Pancreas (tissue), 10 donors: Measurements from ENCODE around the gene NECTIN1. TPM values are rescaled to one million over a fixed set of nuclear protein-coding genes. Genes with fewer than 3 reads are reported as not detected.

Experiments used
- ATAC-seq, 4 donors: fragments of 200-7000 bp; cut with Tn5 transposase; one replicate each; pipeline versions ENCODE4 v1.8.0 to v1.9.1; 2020; ENCODE audit warnings: mild to moderate bottlenecking in 4 of 4, moderate library complexity in 4 of 4
- DNase-seq, 6 donors: peaks; one replicate each; pipeline ENCODE4 v3.0.0-alpha.2; 2020
- FAIRE-seq: peaks from 2 replicates; lab custom pipeline; 2012; peaks lifted over from hg19 to GRCh38; lab: Jason Lieb, UNC
- H3K27ac ChIP-seq, 4 donors: fragments of 200-600 bp; sonication (generic); 1 replicate in 3 of 4; 2 replicates in 1 of 4; pipeline versions ENCODE4 v1.5.0 to v1.8.0; 2020
- H3K27me3 ChIP-seq, 4 donors: fragments of 200-600 bp; one replicate each; pipeline ENCODE4 v1.8.0; 2021
- H3K36me3 ChIP-seq, 3 donors: fragments of 200-600 bp; sonication (generic) in 1 of 3; one replicate each; pipeline versions ENCODE4 v1.5.0 to v1.8.0; 2020 to 2021
- H3K4me1 ChIP-seq, 3 donors: fragments of 200-600 bp; one replicate each; pipeline ENCODE4 v1.8.0; 2021
- H3K4me3 ChIP-seq, 4 donors: fragments of 200-600 bp; sonication (generic) in 2 of 4; one replicate each; pipeline versions ENCODE4 v1.5.0 to v1.8.0; 2020 to 2021
- H3K9me3 ChIP-seq, 4 donors: fragments of 200-600 bp; one replicate each; pipeline ENCODE4 v1.8.0; 2021
- WGBS, 2 donors: extraction: QIAGEN DNeasy Blood & Tissue Kit; methylation state at CpG; one replicate each; pipeline ENCODE4 v1.1.7; 2013; 5-methylcytosine and 5-hydroxymethylcytosine counted together
- intact Hi-C, 3 donors: fragments of 100-400 bp; cut with DNase I; formaldehyde crosslinking; loops; one replicate each; pipeline versions ENCODE4 v1.11.1 to v1.14.2; 2022
- polyA plus RNA-seq, 2 donors: library from polyadenylated mRNA; stranded (reverse); fragments of 200-250 nt; gene quantifications; one replicate each; pipeline ENCODE4 v1.2.3, GENCODE V29; 2013
- total RNA-seq, 6 donors: library from RNA; stranded (reverse); fragmentation: NEBNext Ultra II Directional in 4 of 6; extraction: Animal tissue kit (Norgen Biotek cat#: 25700) in 4 of 6; gene quantifications; one replicate each; pipeline versions ENCODE4 v1.2.1 to v1.2.4, GENCODE V29; 2021 to 2023
- TF ChIP-seq, protein P1 (sequence below), 4 donors: fragments of 200-600 bp; sonication (generic) in 3 of 4; IDR thresholded peaks; one replicate each; pipeline versions ENCODE4 v1.5.0 to v1.8.0; 2021; ENCODE audit warnings: antibody characterized with exemption in 4 of 4
- donor health status: healthy with polysubstance abuse.
- donor health status: DM: no; HTN: no; CAD: no; lungs with moderate emphysema.
- donor health status: DM: no; HTN: no; CAD: no.
- donor health status: control.
- donor health status: control.
- donor health status: Bipolar disorder and iron deficiency.
- donor health status: DM: yes; HTN: yes; CAD: no.
- donor health status: DM: no; HTN: no; CAD: no.
- donor health status: DM: no; HTN: no; CAD: no.
- donor health status: DM: yes; HTN: yes; CAD: no.

The NECTIN1 gene
- total and polyA plus RNA-seq, 8 donors: 7.9 to 24.7 (median 19.0) TPM

DNA sequence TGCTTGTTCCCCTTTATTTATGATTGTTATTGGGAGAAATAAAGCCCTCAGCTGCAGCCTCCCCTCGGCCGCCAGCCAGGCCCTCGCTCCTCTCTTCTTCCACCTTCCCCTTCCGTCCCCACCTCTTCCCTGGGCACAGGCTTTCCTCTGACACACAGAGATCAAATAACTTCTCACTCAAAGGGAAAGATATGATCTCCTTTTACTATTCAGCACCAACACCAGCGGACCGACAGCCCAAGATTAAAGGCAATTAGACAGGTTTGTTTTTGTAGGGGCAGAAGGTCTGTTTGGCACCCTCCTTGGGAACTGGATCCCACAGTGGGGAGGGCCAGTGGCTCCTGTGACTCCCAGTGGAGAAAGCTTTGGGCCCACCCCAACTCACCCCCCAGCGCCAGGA is 23.0 kb downstream of the NECTIN1 start:
- ATAC-seq: no peak
- DNase-seq: no peak
- Histone ChIP-seq H3K4me3 (no peak overlapping the region), H3K4me1 (no peaks in the 10 kb centered on the region), H3K27me3 (no peaks in the 10 kb centered on the region), H3K27ac (no peak overlapping the region), H3K9me3 (no peaks in the 10 kb centered on the region), H3K36me3 (no peaks in the 10 kb centered on the region)
- WGBS, 2 donors: 86 to 87% methylated on average over 7 of the region's 7 CpGs
- FAIRE-seq: no peak
- TF ChIP-seq, protein P1, sequence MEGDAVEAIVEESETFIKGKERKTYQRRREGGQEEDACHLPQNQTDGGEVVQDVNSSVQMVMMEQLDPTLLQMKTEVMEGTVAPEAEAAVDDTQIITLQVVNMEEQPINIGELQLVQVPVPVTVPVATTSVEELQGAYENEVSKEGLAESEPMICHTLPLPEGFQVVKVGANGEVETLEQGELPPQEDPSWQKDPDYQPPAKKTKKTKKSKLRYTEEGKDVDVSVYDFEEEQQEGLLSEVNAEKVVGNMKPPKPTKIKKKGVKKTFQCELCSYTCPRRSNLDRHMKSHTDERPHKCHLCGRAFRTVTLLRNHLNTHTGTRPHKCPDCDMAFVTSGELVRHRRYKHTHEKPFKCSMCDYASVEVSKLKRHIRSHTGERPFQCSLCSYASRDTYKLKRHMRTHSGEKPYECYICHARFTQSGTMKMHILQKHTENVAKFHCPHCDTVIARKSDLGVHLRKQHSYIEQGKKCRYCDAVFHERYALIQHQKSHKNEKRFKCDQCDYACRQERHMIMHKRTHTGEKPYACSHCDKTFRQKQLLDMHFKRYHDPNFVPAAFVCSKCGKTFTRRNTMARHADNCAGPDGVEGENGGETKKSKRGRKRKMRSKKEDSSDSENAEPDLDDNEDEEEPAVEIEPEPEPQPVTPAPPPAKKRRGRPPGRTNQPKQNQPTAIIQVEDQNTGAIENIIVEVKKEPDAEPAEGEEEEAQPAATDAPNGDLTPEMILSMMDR (IDR thresholded peaks at IDR 0.05): no peak
- intact Hi-C loops: no loop called here

DNA sequence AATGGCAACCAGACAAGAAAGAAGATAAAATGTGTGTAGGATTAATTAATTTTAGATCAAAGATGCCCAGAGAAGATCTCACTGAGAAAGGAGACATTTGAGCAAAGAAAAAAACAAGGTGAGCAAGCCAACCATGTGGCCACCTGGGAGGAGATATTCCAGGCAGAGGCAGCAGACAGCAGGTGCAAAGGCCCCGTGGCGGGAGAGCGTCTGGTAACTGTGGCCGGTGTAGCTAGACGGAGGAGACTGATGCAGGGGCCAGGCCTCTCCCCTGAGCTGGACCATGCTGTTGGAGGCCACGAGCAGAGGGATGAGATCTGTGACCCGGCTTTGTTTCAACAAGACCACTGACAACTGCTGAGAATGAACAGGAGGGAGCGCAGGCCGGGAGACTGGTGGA is 23.6 kb downstream of the NECTIN1 start:
- intact Hi-C loops: no loop called here
- H3K4me3 ChIP-seq: no peak overlapping the region
- DNase-seq: peak in 1 of 6 donors; percentile 46

DNA sequence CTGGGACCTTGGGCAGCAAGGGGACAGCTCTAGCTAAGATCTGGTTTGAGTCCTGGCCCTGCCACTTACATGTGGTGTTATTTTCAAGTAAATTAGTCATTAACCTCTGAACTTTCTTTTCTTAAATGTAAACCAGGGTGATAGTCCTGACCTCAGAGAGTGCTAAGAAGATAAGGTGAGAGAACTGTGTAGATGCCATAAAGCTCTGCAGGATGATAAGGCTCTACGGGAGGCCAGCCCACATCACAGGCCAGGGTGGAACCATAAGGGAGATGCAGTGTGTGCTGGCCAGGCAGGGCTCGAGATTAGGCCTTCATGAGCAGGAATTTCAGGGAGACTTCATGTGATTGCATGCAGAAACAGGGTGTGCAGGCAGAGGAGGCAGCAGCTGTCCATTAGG is 24.2 kb downstream of the NECTIN1 start:
- no peaks in the 10 kb centered on the region for H3K36me3 ChIP-seq
- H3K27me3 ChIP-seq: no peaks in the 10 kb centered on the region
- WGBS, 2 donors: 34 to 52% methylated on average over 2 of the region's 2 CpGs
- H3K27ac ChIP-seq: no peak overlapping the region
- no peak overlapping the region for H3K4me3 ChIP-seq
- FAIRE-seq: no peak
- peak in 1 of 6 donors; percentile 13 for DNase-seq
- H3K4me1 ChIP-seq: peaks cover 0 to 4% (median 4%) of the 10 kb centered on the region in 3 donors
- no peak for ATAC-seq
- H3K9me3 ChIP-seq: no peaks in the 10 kb centered on the region
- intact Hi-C loops: no loop called here
- TF ChIP-seq, protein P1 (IDR thresholded peaks at IDR 0.05): no peak

More for the DNA sequence above, 23.6 kb downstream of the NECTIN1 start:
- H3K9me3 ChIP-seq: no peaks in the 10 kb centered on the region
- no peaks in the 10 kb centered on the region for H3K27me3 ChIP-seq
- H3K4me1 ChIP-seq: peaks cover 0 to under 1% (median 0%) of the 10 kb centered on the region in 3 donors
- FAIRE-seq (no peak), ATAC-seq (no peak)
- H3K27ac ChIP-seq: no peak overlapping the region
- TF ChIP-seq, protein P1 (IDR thresholded peaks at IDR 0.05): no peak
- H3K36me3 ChIP-seq: no peaks in the 10 kb centered on the region
- 96 to 97% methylated on average over 9 of the region's 9 CpGs for WGBS, 2 donors

DNA sequence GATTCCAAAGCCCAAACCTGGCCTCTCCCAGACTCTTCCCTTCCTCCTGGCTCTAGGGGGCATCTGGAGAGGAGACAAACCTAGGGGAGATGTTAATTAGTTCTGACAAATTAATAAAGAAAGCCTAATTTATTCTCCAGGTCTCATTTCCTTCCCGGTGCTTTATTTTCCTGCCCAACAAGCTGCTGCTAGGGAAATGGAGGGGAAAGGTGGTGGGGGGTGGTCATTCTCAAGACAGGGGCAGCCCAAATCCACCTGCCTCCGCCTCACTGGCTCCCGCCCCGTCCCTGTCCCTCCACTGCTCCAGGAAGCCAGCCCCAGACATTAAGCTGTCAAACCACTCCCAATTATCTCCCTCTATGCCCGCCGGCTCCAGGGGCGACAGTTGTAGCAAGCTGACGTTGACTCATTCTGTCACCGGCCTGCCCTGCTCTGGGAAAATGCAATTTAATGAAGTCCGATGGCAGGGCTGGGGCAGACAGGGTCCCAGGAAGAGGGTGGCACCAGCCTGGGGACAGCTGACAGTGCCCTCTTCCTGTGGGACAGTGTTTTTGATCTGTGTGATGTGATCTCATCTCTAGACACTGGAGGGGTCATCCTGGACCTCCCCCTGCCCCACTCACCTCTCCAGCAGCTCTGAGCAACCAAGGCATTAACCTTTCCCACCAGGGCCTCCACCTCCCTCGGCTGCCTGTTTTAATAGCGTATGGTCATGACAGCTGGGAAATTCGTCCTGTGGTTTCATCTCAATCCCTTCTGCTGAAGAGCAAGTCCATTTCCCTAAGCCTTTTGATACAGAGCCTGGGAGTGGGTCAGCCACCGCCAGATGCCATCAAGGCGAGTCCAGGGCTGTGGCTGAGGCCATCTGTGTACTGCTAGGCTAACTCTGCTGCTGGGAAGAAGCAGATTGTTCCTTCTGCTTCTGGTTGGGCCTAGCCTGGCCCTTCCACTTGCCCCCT is 27.1 kb downstream of the NECTIN1 start:
- 78 to 80% methylated on average over 15 of the region's 15 CpGs for WGBS, 2 donors
- H3K36me3 ChIP-seq: no peaks in the 10 kb centered on the region
- FAIRE-seq: no peak
- DNase-seq: peak in 2 of 6 donors; percentile 32 to 50
- H3K27me3 ChIP-seq: no peaks in the 10 kb centered on the region
- H3K27ac ChIP-seq: no peak overlapping the region
- H3K9me3 ChIP-seq: no peaks in the 10 kb centered on the region
- no peak overlapping the region for H3K4me3 ChIP-seq
- TF ChIP-seq, protein P1 (IDR thresholded peaks at IDR 0.05): no peak
- peak; percentile 23 to 51 (median 35) for ATAC-seq
- peaks cover 9 to 11% (median 11%) of the 10 kb centered on the region in 3 donors for H3K4me1 ChIP-seq
- intact Hi-C loops: no loop called here
